ENCODE data around the gene CHRD. TPM values are rescaled to one million over a fixed set of nuclear protein-coding genes. Genes with fewer than 3 reads are reported as not detected.
A peak's percentile ranks its signal among the peaks of the same experiment; 100 is the strongest.

The CHRD gene
- total and polyA plus RNA-seq, 4 donors: 11.4 to 23.7 (median 17.8) TPM

GRCh38 chr3:184360070-184360928 lies 19.6 kb upstream of the CHRD start:
- no peaks in the 10 kb centered on the region for H3K9me3 ChIP-seq (ENCODE audit: control insufficient read depth, insufficient read depth, low read length)
- H3K27me3 ChIP-seq (ENCODE audit: control insufficient read depth, insufficient read depth, low read length): no peaks in the 10 kb centered on the region
- no peak for DNase-seq (ENCODE audit: low read depth in 4 of 6, low spot score in 6 of 6)
- no peak overlapping the region for H3K27ac ChIP-seq (ENCODE audit: low read depth, low read length)
- peak overlapping the region; percentile 83 for H3K4me3 ChIP-seq (ENCODE audit: low read depth, low read length)
- H3K4me1 ChIP-seq (ENCODE audit: control insufficient read depth, insufficient read depth, low read length): peaks cover 45% of the 10 kb centered on the region
- 16% methylated on average over 8 of the region's 12 CpGs for WGBS (ENCODE audit: insufficient coverage)
- H3K36me3 ChIP-seq (ENCODE audit: control insufficient read depth, insufficient read depth, low read length): peaks cover 48% of the 10 kb centered on the region

- Histone ChIP-seq H3K36me3 (ENCODE audit: control insufficient read depth, insufficient read depth, low read length) (peaks cover 43% of the 10 kb centered on the region), H3K27me3 (ENCODE audit: control insufficient read depth, insufficient read depth, low read length) (no peaks in the 10 kb centered on the region), H3K27ac (ENCODE audit: low read depth, low read length) (peak overlapping the region; percentile 80), H3K4me3 (ENCODE audit: low read depth, low read length) (peak overlapping the region; percentile 83), H3K9me3 (ENCODE audit: control insufficient read depth, insufficient read depth, low read length) (no peaks in the 10 kb centered on the region), H3K4me1 (ENCODE audit: control insufficient read depth, insufficient read depth, low read length) (peaks cover 45% of the 10 kb centered on the region)
- no peak for DNase-seq (ENCODE audit: low read depth in 4 of 6, low spot score in 6 of 6)
- WGBS (ENCODE audit: insufficient coverage): 2% methylated on average over 24 of the region's 24 CpGs
Measured at GRCh38 chr3:184360929-184361531, 18.8 kb upstream of the CHRD start.

GRCh38 chr3:184361532-184361931 lies 18.3 kb upstream of the CHRD start, which contains the start of the genes CLCN2 and POLR2H:
Gene CLCN2 (minus strand): TSS chr3:184361605. CDS start chr3:184361479, 126 bp downstream.
Gene POLR2H (plus strand): TSS chr3:184361710. CDS start chr3:184363493, 1,783 bp downstream.
- H3K4me1 ChIP-seq (ENCODE audit: control insufficient read depth, insufficient read depth, low read length): peaks cover 45% of the 10 kb centered on the region
- peak within 1 kb of the TSS; percentile 85 for H3K4me3 ChIP-seq (ENCODE audit: low read depth, low read length)
- WGBS (ENCODE audit: insufficient coverage): under 1% methylated on average over 56 of the region's 56 CpGs
- no peaks in the 10 kb centered on the region for H3K27me3 ChIP-seq (ENCODE audit: control insufficient read depth, insufficient read depth, low read length)
- peak within 1 kb of the TSS; percentile 99 for H3K27ac ChIP-seq (ENCODE audit: low read depth, low read length)
- H3K9me3 ChIP-seq (ENCODE audit: control insufficient read depth, insufficient read depth, low read length): no peaks in the 10 kb centered on the region
- peaks cover 42% of the 10 kb centered on the region for H3K36me3 ChIP-seq (ENCODE audit: control insufficient read depth, insufficient read depth, low read length)
- DNase-seq (ENCODE audit: low read depth in 4 of 6, low spot score in 6 of 6): peak in 3 of 6 donors; percentile 51 to 90 (median 76)

GRCh38 chr3:184361932-184362667 lies 17.8 kb upstream of the CHRD start:
- Histone ChIP-seq H3K4me1 (ENCODE audit: control insufficient read depth, insufficient read depth, low read length) (peaks cover 45% of the 10 kb centered on the region), H3K36me3 (ENCODE audit: control insufficient read depth, insufficient read depth, low read length) (peaks cover 41% of the 10 kb centered on the region), H3K27ac (ENCODE audit: low read depth, low read length) (peak overlapping the region; percentile 99), H3K27me3 (ENCODE audit: control insufficient read depth, insufficient read depth, low read length) (no peaks in the 10 kb centered on the region), H3K4me3 (ENCODE audit: low read depth, low read length) (peak overlapping the region; percentile 85), H3K9me3 (ENCODE audit: control insufficient read depth, insufficient read depth, low read length) (no peaks in the 10 kb centered on the region)
- under 1% methylated on average over 31 of the region's 38 CpGs for WGBS (ENCODE audit: insufficient coverage)
- peak in 2 of 6 donors; percentile 79 to 84 for DNase-seq (ENCODE audit: low read depth in 4 of 6, low spot score in 6 of 6)

DNA sequence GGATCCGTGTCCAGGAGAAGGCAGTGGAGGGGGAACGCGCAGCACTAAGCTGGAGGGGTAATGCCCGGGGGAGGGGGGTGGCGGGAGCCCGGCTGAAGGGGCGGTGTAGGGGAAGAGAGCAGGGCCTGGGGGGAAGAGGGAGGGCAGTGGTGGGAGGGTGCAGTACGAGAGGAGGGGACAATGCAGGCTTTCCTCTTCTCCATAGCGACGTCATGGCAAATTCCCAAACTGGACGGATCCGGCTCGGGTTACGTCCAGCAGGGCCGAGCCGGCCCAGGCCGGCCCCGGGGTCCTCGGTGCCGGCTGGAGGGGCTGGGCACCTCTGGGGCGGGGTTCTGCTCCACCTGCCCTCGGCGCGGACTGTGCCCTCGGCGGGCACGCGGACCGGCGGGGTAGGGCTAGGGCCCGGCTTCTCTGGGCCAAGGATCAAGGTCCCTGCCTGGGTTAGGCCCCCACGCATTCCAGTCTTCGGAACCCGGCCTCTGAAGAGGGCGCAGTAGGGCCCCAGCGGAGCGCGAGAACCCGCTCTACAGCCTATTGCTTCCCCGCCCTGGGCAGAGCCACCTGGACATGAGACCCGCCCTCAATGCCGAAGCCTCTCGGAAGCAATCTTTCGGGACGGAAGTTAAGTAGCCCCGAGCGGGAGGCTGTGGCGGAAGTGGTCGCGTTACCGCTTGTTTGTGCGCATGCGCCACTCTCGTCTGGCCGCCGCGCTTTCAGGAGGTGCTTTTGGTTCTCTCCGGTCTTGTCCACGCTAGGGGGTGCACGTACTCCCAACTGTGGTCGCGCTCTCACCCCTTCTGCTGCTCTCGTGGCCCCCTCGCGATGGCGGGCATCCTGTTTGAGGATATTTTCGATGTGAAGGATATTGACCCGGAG lies 16.9 kb upstream of the CHRD start:
- peak overlapping the region; percentile 99 for H3K27ac ChIP-seq (ENCODE audit: low read depth, low read length)
- H3K27me3 ChIP-seq (ENCODE audit: control insufficient read depth, insufficient read depth, low read length): no peaks in the 10 kb centered on the region
- H3K9me3 ChIP-seq (ENCODE audit: control insufficient read depth, insufficient read depth, low read length): no peaks in the 10 kb centered on the region
- WGBS (ENCODE audit: insufficient coverage): 0% methylated on average over 68 of the region's 68 CpGs
- H3K4me3 ChIP-seq (ENCODE audit: low read depth, low read length): peak overlapping the region; percentile 85
- H3K4me1 ChIP-seq (ENCODE audit: control insufficient read depth, insufficient read depth, low read length): peaks cover 46% of the 10 kb centered on the region
- peaks cover 40% of the 10 kb centered on the region for H3K36me3 ChIP-seq (ENCODE audit: control insufficient read depth, insufficient read depth, low read length)
- peak in 5 of 6 donors; percentile 91 to 99 (median 95) for DNase-seq (ENCODE audit: low read depth in 4 of 6, low spot score in 6 of 6)

GRCh38 chr3:184366619-184367289 lies 13.1 kb upstream of the CHRD start:
- Histone ChIP-seq H3K36me3 (ENCODE audit: control insufficient read depth, insufficient read depth, low read length) (peaks cover 46% of the 10 kb centered on the region), H3K27me3 (ENCODE audit: control insufficient read depth, insufficient read depth, low read length) (no peaks in the 10 kb centered on the region), H3K9me3 (ENCODE audit: control insufficient read depth, insufficient read depth, low read length) (no peaks in the 10 kb centered on the region), H3K27ac (ENCODE audit: low read depth, low read length) (no peak overlapping the region), H3K4me1 (ENCODE audit: control insufficient read depth, insufficient read depth, low read length) (peaks cover 35% of the 10 kb centered on the region), H3K4me3 (ENCODE audit: low read depth, low read length) (no peak overlapping the region)
- WGBS (ENCODE audit: insufficient coverage): 100% methylated on average over 1 of the region's 5 CpGs
- DNase-seq (ENCODE audit: low read depth in 4 of 6, low spot score in 6 of 6): no peak

- H3K36me3 ChIP-seq (ENCODE audit: control insufficient read depth, insufficient read depth, low read length): peaks cover 46% of the 10 kb centered on the region
- no peak overlapping the region for H3K4me3 ChIP-seq (ENCODE audit: low read depth, low read length)
- H3K4me1 ChIP-seq (ENCODE audit: control insufficient read depth, insufficient read depth, low read length): peaks cover 33% of the 10 kb centered on the region
- H3K27me3 ChIP-seq (ENCODE audit: control insufficient read depth, insufficient read depth, low read length): no peaks in the 10 kb centered on the region
- DNase-seq (ENCODE audit: low read depth in 4 of 6, low spot score in 6 of 6): no peak
- no peaks in the 10 kb centered on the region for H3K9me3 ChIP-seq (ENCODE audit: control insufficient read depth, insufficient read depth, low read length)
- peak overlapping the region; percentile 76 for H3K27ac ChIP-seq (ENCODE audit: low read depth, low read length)
- WGBS (ENCODE audit: insufficient coverage): 77% methylated on average over 6 of the region's 9 CpGs
Measured at GRCh38 chr3:184368116-184368515, 11.7 kb upstream of the CHRD start.

GRCh38 chr3:184368586-184369183 lies 11.2 kb upstream of the CHRD start:
- whole genome bisulfite sequencing (ENCODE audit: insufficient coverage): 51% methylated on average over 3 of the region's 3 CpGs
- no peaks in the 10 kb centered on the region for H3K9me3 ChIP-seq (ENCODE audit: control insufficient read depth, insufficient read depth, low read length)
- H3K4me1 ChIP-seq (ENCODE audit: control insufficient read depth, insufficient read depth, low read length): peaks cover 29% of the 10 kb centered on the region
- peak overlapping the region; percentile 76 for H3K27ac ChIP-seq (ENCODE audit: low read depth, low read length)
- no peaks in the 10 kb centered on the region for H3K27me3 ChIP-seq (ENCODE audit: control insufficient read depth, insufficient read depth, low read length)
- peak in 3 of 6 donors; percentile 46 to 85 (median 57) for DNase-seq (ENCODE audit: low read depth in 4 of 6, low spot score in 6 of 6)
- H3K4me3 ChIP-seq (ENCODE audit: low read depth, low read length): no peak overlapping the region
- H3K36me3 ChIP-seq (ENCODE audit: control insufficient read depth, insufficient read depth, low read length): peaks cover 46% of the 10 kb centered on the region

Data from spinal cord (tissue), 10 donors.